ENCODE results near the gene IGSF23. TPM values are rescaled to one million over a fixed set of nuclear protein-coding genes. Genes with fewer than 3 reads are reported as not detected.
A peak's percentile ranks its signal among the peaks of the same experiment; 100 is the strongest.

IGSF23 gene
- total RNA-seq, 4 donors from 2014 or later = not detected

GRCh38 chr19:44574186-44574950 lies 39.0 kb upstream of the IGSF23 start:
- DNase-seq = no peak
- TF ChIP-seq CTCF (IDR thresholded peaks at IDR 0.05) (no peak), POLR2A (IDR thresholded peaks at IDR 0.05) (no peak)

GRCh38 chr19:44575116-44575700 lies 38.2 kb upstream of the IGSF23 start:
- DNase-seq = no peak
- TF ChIP-seq CTCF (IDR thresholded peaks at IDR 0.05) = no peak
- Histone ChIP-seq H3K27ac (peak overlapping the region in 1 of 4 donors; percentile 52), H3K36me3 (no peaks in the 10 kb centered on the region), H3K27me3 (peaks cover 0 to 4% (median 0%) of the 10 kb centered on the region in 4 donors), H3K4me3 (no peak overlapping the region), H3K9me3 (no peaks in the 10 kb centered on the region), H3K4me1 (no peaks in the 10 kb centered on the region)
- 80% methylated on average over 10 to 11 of the region's 11 CpGs for WGBS, 2 donors
- intact Hi-C loops (cut with DNase I) = loop anchor here (5.0 to 10.0 kb wide), 2 partner anchors 82 to 250 kb away; no protein-coding TSS in a partner anchor

More at GRCh38 chr19:44574186-44574950, 39.0 kb upstream of the IGSF23 start:
- H3K27me3 ChIP-seq = peaks cover 0 to 12% (median 0%) of the 10 kb centered on the region in 4 donors
- 63 to 76% methylated on average over 8 of the region's 8 CpGs for WGBS, 2 donors
- H3K4me1 ChIP-seq = no peaks in the 10 kb centered on the region
- peak overlapping the region in 1 of 4 donors; percentile 52 for H3K27ac ChIP-seq
- no peak overlapping the region for H3K4me3 ChIP-seq
- no peaks in the 10 kb centered on the region for H3K36me3 ChIP-seq
- H3K9me3 ChIP-seq = no peaks in the 10 kb centered on the region
- intact Hi-C loops (cut with DNase I) = loop anchor here (10.0 kb wide), 1 partner anchor 250 kb away; no protein-coding TSS in a partner anchor

- intact Hi-C loops (cut with DNase I) = loop anchor here (5.0 to 10.0 kb wide), 2 partner anchors 80 to 248 kb away; no protein-coding TSS in a partner anchor
- DNase-seq = no peak
- WGBS, 2 donors = 54 to 55% methylated on average over 8 of the region's 8 CpGs
These were observed 36.4 kb upstream of the IGSF23 start for GRCh38 chr19:44576843-44577565.

GRCh38 chr19:44577566-44577874 lies 35.8 kb upstream of the IGSF23 start:
- WGBS, 2 donors = 43 to 50% methylated on average over 1 of the region's 1 CpG
- no peak for DNase-seq
- intact Hi-C loops (cut with DNase I) = loop anchor here (5.0 to 10.0 kb wide), 2 partner anchors 80 to 247 kb away; no protein-coding TSS in a partner anchor
- H3K9me3 ChIP-seq = no peaks in the 10 kb centered on the region
- no peak for TF ChIP-seq CTCF (IDR thresholded peaks at IDR 0.05)
- TF ChIP-seq POLR2A (IDR thresholded peaks at IDR 0.05) = no peak
- H3K4me1 ChIP-seq = no peaks in the 10 kb centered on the region
- no peaks in the 10 kb centered on the region for H3K36me3 ChIP-seq
- peaks cover 0 to 7% (median 0%) of the 10 kb centered on the region in 4 donors for H3K27me3 ChIP-seq
- no peak overlapping the region for H3K4me3 ChIP-seq
- H3K27ac ChIP-seq = no peak overlapping the region

More at GRCh38 chr19:44576843-44577565, 36.4 kb upstream of the IGSF23 start:
- H3K4me1 ChIP-seq = no peaks in the 10 kb centered on the region
- H3K27ac ChIP-seq = no peak overlapping the region
- H3K9me3 ChIP-seq = no peaks in the 10 kb centered on the region
- TF ChIP-seq CTCF (IDR thresholded peaks at IDR 0.05) (peak in 5 of 6 experiments; percentile 37 to 74 (median 42)), POLR2A (IDR thresholded peaks at IDR 0.05) (no peak)
- no peaks in the 10 kb centered on the region for H3K36me3 ChIP-seq
- peaks cover 0 to 2% (median 0%) of the 10 kb centered on the region in 4 donors for H3K27me3 ChIP-seq
- H3K4me3 ChIP-seq = no peak overlapping the region
